ENCODE measurements around the gene SERPINA5.

DNA sequence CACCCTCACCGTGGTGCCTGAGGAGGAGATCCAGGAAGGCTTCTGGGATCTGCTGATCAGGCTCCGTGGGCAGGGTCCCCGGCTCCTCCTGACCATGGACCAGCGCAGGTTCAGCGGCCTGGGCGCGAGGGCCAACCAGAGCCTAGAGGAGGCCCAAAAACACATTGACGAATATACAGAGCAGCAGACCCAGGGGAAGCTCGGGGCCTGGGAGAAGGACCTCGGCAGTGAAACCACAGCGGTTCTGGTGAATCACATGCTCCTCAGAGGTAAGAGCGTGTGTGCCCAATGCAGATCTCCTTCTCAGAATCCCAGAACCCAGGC is 60.4 kb downstream of the SERPINA5 start:
- TF ChIP-seq, protein P1, sequence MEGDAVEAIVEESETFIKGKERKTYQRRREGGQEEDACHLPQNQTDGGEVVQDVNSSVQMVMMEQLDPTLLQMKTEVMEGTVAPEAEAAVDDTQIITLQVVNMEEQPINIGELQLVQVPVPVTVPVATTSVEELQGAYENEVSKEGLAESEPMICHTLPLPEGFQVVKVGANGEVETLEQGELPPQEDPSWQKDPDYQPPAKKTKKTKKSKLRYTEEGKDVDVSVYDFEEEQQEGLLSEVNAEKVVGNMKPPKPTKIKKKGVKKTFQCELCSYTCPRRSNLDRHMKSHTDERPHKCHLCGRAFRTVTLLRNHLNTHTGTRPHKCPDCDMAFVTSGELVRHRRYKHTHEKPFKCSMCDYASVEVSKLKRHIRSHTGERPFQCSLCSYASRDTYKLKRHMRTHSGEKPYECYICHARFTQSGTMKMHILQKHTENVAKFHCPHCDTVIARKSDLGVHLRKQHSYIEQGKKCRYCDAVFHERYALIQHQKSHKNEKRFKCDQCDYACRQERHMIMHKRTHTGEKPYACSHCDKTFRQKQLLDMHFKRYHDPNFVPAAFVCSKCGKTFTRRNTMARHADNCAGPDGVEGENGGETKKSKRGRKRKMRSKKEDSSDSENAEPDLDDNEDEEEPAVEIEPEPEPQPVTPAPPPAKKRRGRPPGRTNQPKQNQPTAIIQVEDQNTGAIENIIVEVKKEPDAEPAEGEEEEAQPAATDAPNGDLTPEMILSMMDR (conservative IDR thresholded peaks at IDR 0.05 in 1 of 2, IDR thresholded peaks at IDR 0.05 in 1 of 2; ENCODE audit: extremely low read depth in 1 of 2, insufficient read depth in 1 of 2, low read depth in 1 of 2, low read length in 2 of 2): no peak
- no peak for TF ChIP-seq EZH2 (IDR thresholded peaks at IDR 0.05; ENCODE audit: borderline replicate concordance, low read length)

Data from mammary epithelial cell (primary cell).